ENCODE measurements around the gene C5orf15.
"Not testable (repeated sequence)": the region's sequence is repeated elsewhere in the genome, so short reads cannot be mapped to it uniquely, and the experiment has no call there.

Gene C5orf15

GRCh38 chr5:133959643-133960042, 8.8 kb downstream of the C5orf15 start:
- no peak for DNase-seq

- DNase-seq, result no peak
Measured at GRCh38 chr5:133957591-133957990, 10.8 kb downstream of the C5orf15 start.

- DNase-seq, result no peak
Measured at GRCh38 chr5:133957080-133957479, 11.3 kb downstream of the C5orf15 start.

- DNase-seq, result not testable (repeated sequence)
Measured at GRCh38 chr5:133956196-133956595, 12.2 kb downstream of the C5orf15 start.

GRCh38 chr5:133953568-133954145, 14.8 kb downstream of the C5orf15 start:
- DNase-seq, result no peak

GRCh38 chr5:133952729-133953567, 15.5 kb downstream of the C5orf15 start:
- DNase-seq, result no peak

GRCh38 chr5:133950821-133951612, 17.4 kb downstream of the C5orf15 start:
- no peak for DNase-seq

GRCh38 chr5:133948721-133949120, 19.7 kb downstream of the C5orf15 start:
- no peak for DNase-seq

- DNase-seq, result no peak
Measured at GRCh38 chr5:133947431-133947841, 21.0 kb downstream of the C5orf15 start.

GRCh38 chr5:133945568-133945967, 22.9 kb downstream of the C5orf15 start:
- DNase-seq, result no peak

- no peak for DNase-seq
Measured at GRCh38 chr5:133944263-133945185, 23.9 kb downstream of the C5orf15 start.

GRCh38 chr5:133943475-133943817, 25.0 kb downstream of the C5orf15 start:
- DNase-seq, result no peak

- DNase-seq, result no peak
Measured at GRCh38 chr5:133942614-133943474, 25.6 kb downstream of the C5orf15 start.

GRCh38 chr5:133941456-133942196, 26.8 kb downstream of the C5orf15 start:
- DNase-seq, result no peak

GRCh38 chr5:133939668-133940067, 28.8 kb downstream of the C5orf15 start:
- DNase-seq, result no peak

GRCh38 chr5:133938929-133939328, 29.5 kb downstream of the C5orf15 start:
- DNase-seq, result no peak

- no peak for DNase-seq
Measured at GRCh38 chr5:133938039-133938821, 30.2 kb downstream of the C5orf15 start.

- DNase-seq, result not testable (repeated sequence)
Measured at GRCh38 chr5:133937628-133938027, 30.8 kb downstream of the C5orf15 start.

GRCh38 chr5:133936651-133937015, 31.8 kb downstream of the C5orf15 start:
- no peak for DNase-seq
